Gastrocnemius medialis (tissue), 4 donors: ENCODE results near the gene DNAJB6. TPM values are rescaled to one million over a fixed set of nuclear protein-coding genes. Genes with fewer than 3 reads are reported as not detected.

Source experiments
- ATAC-seq, 2 donors: fragments of 150-250 bp; one replicate each; pipeline ENCODE4 v1.9.1; 2016
- DNase-seq, 2 donors: peaks; one replicate each; pipeline ENCODE4 v3.0.0-alpha.2; 2019
- H3K27ac ChIP-seq, 4 donors: fragments of 200-600 bp; sonication (generic); 1 replicate in 1 of 4; 2 replicates in 3 of 4; pipeline ENCODE4 v1.5.1; 2016 to 2018; ENCODE audit warnings: mild to moderate bottlenecking in 2 of 4, moderate library complexity in 1 of 4
- H3K27me3 ChIP-seq, 3 donors: fragments of 200-600 bp; sonication (generic) in 2 of 3; 1 replicate in 1 of 3; 2 replicates in 2 of 3; pipeline versions ENCODE4 v1.5.1 to v1.6.0; 2016 to 2019; ENCODE audit warnings: mild to moderate bottlenecking in 1 of 3, moderate library complexity in 1 of 3
- H3K36me3 ChIP-seq, 2 donors: fragments of 200-600 bp; sonication (generic) in 1 of 2; one replicate each; pipeline ENCODE4 v1.5.1; 2017 to 2018
- H3K4me1 ChIP-seq, 2 donors: fragments of 200-600 bp; sonication (generic) in 1 of 2; one replicate each; pipeline ENCODE4 v1.5.1; 2016 to 2017; ENCODE audit warnings: mild to moderate bottlenecking in 2 of 2
- H3K4me3 ChIP-seq, 4 donors: fragments of 200-600 bp; sonication (generic) in 3 of 4; 1 replicate in 1 of 4; 2 replicates in 3 of 4; pipeline ENCODE4 v1.5.1; 2016 to 2019; ENCODE audit warnings: mild to moderate bottlenecking in 2 of 4
- H3K9me3 ChIP-seq, 3 donors: fragments of 200-600 bp; sonication (generic) in 2 of 3; 1 replicate in 1 of 3; 2 replicates in 2 of 3; pipeline ENCODE4 v1.5.1; 2016 to 2019
- CTCF ChIP-seq, 5 experiments: fragments of 450-650 bp in 3 of 5; fragments of 200-600 bp in 2 of 5; sonication (generic) in 2 of 5; IDR thresholded peaks in 4 of 5; conservative IDR thresholded peaks in 1 of 5; 1 replicate in 4 of 5; 2 replicates in 1 of 5; pipeline ENCODE4 v1.5.1; 2016 to 2019; ENCODE audit warnings: antibody characterized with exemption in 5 of 5, mild to moderate bottlenecking in 3 of 5, moderate library complexity in 3 of 5
- POLR2A ChIP-seq, 2 donors: fragments of 450-650 bp; IDR thresholded peaks; one replicate each; pipeline ENCODE4 v1.6.1; 2017; ENCODE audit warnings: antibody characterized with exemption in 2 of 2, mild to moderate bottlenecking in 2 of 2, moderate library complexity in 2 of 2
- in situ Hi-C, 4 donors: fragments of 200-750 bp; cut with MboI; loops; one replicate each; pipeline versions ENCODE4 v1.15.0 to v1.8.0; 2017; ENCODE audit warnings: low sequenced_read_pairs in 4 of 4
- intact Hi-C: fragments of 100-400 bp; cut with DNase I; formaldehyde crosslinking; loops from one replicate; pipeline ENCODE4 v1.15.1; 2023; ENCODE audit warnings: low total_unique reads
- total RNA-seq, 4 donors: library from RNA; depleted of rRNA; stranded (reverse); fragments of >200 nt; gene quantifications; one replicate each; pipeline versions ENCODE4 v1.1.0 to v1.2.3, GENCODE V29; 2016

The DNAJB6 gene
- total RNA-seq, 4 donors from 2014 or later, result 130 to 269 (median 188) TPM

- H3K9me3 ChIP-seq, result no peaks in the 10 kb centered on the region
- TF ChIP-seq POLR2A (IDR thresholded peaks at IDR 0.05), result no peak
- no peak for TF ChIP-seq CTCF (IDR thresholded peaks at IDR 0.05 in 4 of 5, conservative IDR thresholded peaks at IDR 0.05 in 1 of 5)
- no peak for ATAC-seq
- H3K4me1 ChIP-seq, result peaks cover 73 to 86% of the 10 kb centered on the region in 2 donors
- no peaks in the 10 kb centered on the region for H3K27me3 ChIP-seq
- in situ Hi-C loops (loop anchor here in 1 of 4 donors (10.0 kb wide), 1 partner anchor 46 kb away; no protein-coding TSS in a partner anchor), intact Hi-C loops (no loop called here)
- H3K27ac ChIP-seq, result peak overlapping the region; percentile 96 to 100 (median 96)
- no peak for DNase-seq
- H3K36me3 ChIP-seq, result no peaks in the 10 kb centered on the region
- no peak overlapping the region for H3K4me3 ChIP-seq
These were observed 11.7 kb downstream of the DNAJB6 start for GRCh38 chr7:157348548-157348947.

- H3K4me3 ChIP-seq, result no peak overlapping the region
- peaks cover 87 to 97% of the 10 kb centered on the region in 2 donors for H3K4me1 ChIP-seq
- ATAC-seq (peak in 1 of 2 donors; percentile 24), DNase-seq (peak in 1 of 2 donors; percentile 15)
- H3K27me3 ChIP-seq, result no peaks in the 10 kb centered on the region
- peak overlapping the region; percentile 96 to 100 (median 96) for H3K27ac ChIP-seq
- H3K9me3 ChIP-seq, result no peaks in the 10 kb centered on the region
- intact Hi-C loops, result no loop called here
- no peaks in the 10 kb centered on the region for H3K36me3 ChIP-seq
- TF ChIP-seq CTCF (IDR thresholded peaks at IDR 0.05 in 4 of 5, conservative IDR thresholded peaks at IDR 0.05 in 1 of 5) (no peak), POLR2A (IDR thresholded peaks at IDR 0.05) (no peak)
- in situ Hi-C loops, result no loop called here
These were observed 15.7 kb downstream of the DNAJB6 start for GRCh38 chr7:157352516-157352915.

- peaks cover 0 to 12% of the 10 kb centered on the region in 2 donors for H3K36me3 ChIP-seq
- no peaks in the 10 kb centered on the region for H3K27me3 ChIP-seq
- intact Hi-C loops, result loop anchor here (2.0 kb wide), 1 partner anchor 15 kb away; no protein-coding TSS in a partner anchor
- peak; percentile 83 to 94 for DNase-seq
- peak overlapping the region in 3 of 4 donors; percentile 4 to 30 (median 22) for H3K4me3 ChIP-seq
- H3K27ac ChIP-seq, result peak overlapping the region; percentile 96 to 100 (median 96)
- no peaks in the 10 kb centered on the region for H3K9me3 ChIP-seq
- in situ Hi-C loops, result no loop called here
- peak; percentile 76 to 77 for ATAC-seq
- peaks cover 88 to 97% of the 10 kb centered on the region in 2 donors for H3K4me1 ChIP-seq
- peak; percentile 57 to 72 for TF ChIP-seq POLR2A (IDR thresholded peaks at IDR 0.05)
- no peak for TF ChIP-seq CTCF (IDR thresholded peaks at IDR 0.05 in 4 of 5, conservative IDR thresholded peaks at IDR 0.05 in 1 of 5)
These were observed 19.1 kb downstream of the DNAJB6 start for GRCh38 chr7:157355784-157356511.

GRCh38 chr7:157357129-157358040 is 20.6 kb downstream of the DNAJB6 start:
- no peak for TF ChIP-seq POLR2A (IDR thresholded peaks at IDR 0.05)
- TF ChIP-seq CTCF (IDR thresholded peaks at IDR 0.05 in 4 of 5, conservative IDR thresholded peaks at IDR 0.05 in 1 of 5), result no peak
- Histone ChIP-seq H3K36me3 (peaks cover 0 to 14% of the 10 kb centered on the region in 2 donors), H3K9me3 (no peaks in the 10 kb centered on the region), H3K27ac (peak overlapping the region; percentile 96 to 100 (median 96)), H3K4me1 (peaks cover 91 to 99% of the 10 kb centered on the region in 2 donors), H3K27me3 (no peaks in the 10 kb centered on the region), H3K4me3 (no peak overlapping the region)
- intact Hi-C loops (loop anchor here (2.0 kb wide), 3 partner anchors 17 to 39 kb away; no protein-coding TSS in a partner anchor), in situ Hi-C loops (no loop called here)
- ATAC-seq (no peak), DNase-seq (peak in 1 of 2 donors; percentile 11)
